HG03521 (cell line): ENCODE measurements around the gene DIPK1B.
"Not testable (repeated sequence)": the region's sequence is repeated elsewhere in the genome, so short reads cannot be mapped to it uniquely, and the experiment has no call there.

Experiments
- ATAC-seq: cut with Tn5 transposase; IDR thresholded peaks from one replicate; pipeline ENCODE4 v1.9.1; 2021; ENCODE audit warnings: mild to moderate bottlenecking, moderate library complexity; ENCODE audit not compliant: unreplicated experiment

DIPK1B gene

DNA sequence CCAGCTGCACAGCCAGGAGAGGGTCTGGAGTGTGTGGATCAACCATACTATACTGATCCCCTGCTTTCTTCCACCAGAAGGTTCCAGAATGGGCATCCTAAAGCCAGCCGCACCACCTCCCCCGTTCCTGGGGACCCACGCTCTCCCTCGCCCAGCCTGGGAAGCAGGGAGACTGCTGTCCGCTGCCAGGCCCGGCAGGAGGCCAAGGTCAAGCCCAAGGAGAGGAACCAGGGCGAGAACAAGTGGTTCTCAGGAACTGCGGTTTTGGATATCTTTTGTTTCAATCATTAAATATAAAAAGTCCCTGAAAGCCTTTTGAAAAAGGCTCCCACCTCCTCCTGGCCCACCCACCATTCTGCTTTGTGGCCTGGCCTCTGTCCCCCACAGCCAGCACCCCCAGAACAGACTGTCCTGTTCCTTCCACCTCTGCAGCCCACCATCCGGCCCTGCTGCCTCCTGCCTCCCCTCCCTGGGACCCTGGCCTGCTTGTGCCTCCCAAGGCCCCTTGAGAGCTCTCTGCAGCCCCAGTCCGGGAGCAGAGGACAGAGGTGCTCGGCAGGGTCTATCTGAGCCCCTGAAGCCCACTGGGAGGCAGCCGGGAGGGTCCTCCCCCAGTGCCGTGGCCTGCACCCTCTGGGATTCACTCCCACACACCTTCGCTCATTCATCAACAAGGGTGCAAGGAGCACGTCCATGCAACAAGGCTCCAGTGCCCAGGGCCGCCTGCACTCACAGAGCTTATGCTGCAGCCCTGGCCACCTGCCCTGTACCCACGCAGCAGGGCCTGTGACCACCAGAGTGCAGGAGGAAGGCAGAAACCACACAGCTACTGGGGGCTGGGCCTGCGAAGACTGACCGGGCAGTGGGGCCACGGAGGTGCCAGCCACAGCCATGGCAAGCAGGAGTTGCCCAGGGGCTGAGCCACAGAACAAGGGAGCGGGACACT, 36.6 kb downstream of the DIPK1B start:
- no peak for ATAC-seq

DNA sequence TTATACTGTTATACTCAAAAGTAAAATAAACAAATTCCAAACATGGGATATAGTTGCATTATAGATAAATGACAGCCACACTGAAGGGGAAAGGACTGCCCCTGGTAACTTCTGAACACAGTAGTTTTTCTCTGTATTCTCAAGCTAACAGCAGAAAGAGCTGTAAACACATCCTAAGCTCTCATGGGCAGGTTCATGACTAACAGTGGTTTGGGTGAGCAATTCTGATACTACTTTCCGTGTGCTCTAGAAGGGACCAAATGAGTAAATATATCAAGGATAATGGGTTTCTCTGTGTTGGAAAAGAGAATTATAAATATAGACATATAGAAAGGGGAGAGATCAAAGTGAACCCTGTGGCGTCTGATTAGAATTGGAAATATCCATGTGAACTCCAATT, 38.2 kb downstream of the DIPK1B start:
- ATAC-seq: no peak

GRCh38 chr9:136751244-136751643, 38.9 kb downstream of the DIPK1B start:
- ATAC-seq: no peak

DNA sequence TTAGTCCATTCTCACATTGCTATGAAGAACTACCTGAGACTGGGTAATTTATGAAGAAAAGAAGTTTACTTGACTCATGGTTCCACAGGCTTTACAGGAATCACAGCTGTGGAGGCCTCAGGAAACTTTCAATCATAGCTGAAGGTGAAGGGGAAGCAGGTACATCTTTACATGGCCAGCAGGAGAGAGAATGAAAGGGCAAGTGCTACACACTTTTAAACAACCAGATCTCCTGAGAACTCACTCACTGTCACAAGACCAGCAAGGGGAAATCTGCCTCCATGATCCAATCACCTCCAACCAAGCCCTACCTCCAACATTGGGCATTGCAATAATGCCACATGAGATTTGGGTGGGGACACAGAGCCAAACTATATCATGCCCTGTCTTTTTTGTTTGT, 39.4 kb downstream of the DIPK1B start:
- no peak for ATAC-seq

DNA sequence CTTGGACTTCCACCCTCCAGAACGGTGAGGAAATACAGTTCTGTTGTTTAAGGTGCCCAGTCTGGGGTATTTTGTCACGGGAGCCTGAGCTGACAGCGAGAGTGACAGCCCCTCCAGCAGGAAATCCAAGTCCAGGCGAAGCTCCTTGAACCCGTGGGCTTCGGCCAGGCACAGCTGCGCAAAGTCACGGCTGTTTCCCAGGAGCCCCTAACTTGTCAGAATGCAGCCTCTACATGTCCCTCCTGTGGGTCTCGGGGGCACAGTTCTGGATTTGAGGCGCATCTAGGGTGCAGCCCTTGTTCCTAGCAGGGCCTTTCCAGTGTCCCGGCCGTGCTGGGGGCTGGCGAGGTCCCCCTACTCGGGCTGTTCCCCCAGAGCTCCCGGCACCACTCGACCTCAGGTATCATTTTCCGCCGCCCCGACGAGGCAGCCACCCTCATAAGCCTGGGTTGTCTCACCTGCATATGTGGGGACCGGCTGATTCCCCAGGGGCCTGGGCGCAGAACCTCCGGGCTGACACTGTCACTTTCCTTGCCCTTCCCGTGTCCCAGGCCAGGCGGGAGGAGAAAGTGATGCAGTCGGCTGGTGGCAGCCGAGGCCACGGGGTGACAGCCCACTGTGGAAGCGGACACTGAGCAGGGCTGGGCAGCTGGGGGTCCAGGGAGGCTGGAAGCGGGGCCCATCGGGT, 41.1 kb downstream of the DIPK1B start:
- no peak for ATAC-seq

- no peak for ATAC-seq
Measured at GRCh38 chr9:136754059-136754572, 41.7 kb downstream of the DIPK1B start.

DNA sequence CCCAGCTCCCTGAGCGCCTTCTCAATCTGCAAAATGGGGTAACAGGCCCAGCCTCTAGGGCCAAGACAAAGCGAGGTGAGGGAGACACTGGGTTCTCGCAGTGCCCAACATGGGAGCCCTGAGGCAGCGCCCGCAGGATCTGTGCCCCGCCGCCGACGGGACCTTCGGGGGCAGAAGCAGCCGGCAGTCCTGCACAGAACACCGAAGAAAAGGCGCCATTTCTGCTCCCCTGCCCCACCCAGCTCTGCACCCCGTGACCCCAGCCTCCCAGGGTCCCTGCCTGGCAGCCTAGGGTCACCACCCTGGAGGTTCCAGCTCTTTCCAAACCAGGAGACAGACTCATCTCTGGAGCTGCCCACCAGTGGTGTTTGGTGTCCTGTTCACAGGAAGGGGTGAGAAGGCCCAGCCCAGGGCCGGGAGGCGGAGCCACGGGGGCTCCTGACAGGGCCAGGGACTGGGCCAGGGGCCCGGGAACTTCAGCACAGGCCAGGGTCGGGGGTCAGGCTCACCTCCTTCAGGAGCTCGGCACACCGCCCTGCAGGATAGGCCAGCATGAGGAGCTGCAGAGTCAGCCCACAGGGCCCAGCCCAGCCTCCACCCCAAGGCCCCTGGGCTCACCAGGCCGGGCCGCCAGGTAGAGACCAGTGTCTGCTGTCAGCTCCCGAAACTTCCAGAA, 42.4 kb downstream of the DIPK1B start:
- no peak for ATAC-seq

DNA sequence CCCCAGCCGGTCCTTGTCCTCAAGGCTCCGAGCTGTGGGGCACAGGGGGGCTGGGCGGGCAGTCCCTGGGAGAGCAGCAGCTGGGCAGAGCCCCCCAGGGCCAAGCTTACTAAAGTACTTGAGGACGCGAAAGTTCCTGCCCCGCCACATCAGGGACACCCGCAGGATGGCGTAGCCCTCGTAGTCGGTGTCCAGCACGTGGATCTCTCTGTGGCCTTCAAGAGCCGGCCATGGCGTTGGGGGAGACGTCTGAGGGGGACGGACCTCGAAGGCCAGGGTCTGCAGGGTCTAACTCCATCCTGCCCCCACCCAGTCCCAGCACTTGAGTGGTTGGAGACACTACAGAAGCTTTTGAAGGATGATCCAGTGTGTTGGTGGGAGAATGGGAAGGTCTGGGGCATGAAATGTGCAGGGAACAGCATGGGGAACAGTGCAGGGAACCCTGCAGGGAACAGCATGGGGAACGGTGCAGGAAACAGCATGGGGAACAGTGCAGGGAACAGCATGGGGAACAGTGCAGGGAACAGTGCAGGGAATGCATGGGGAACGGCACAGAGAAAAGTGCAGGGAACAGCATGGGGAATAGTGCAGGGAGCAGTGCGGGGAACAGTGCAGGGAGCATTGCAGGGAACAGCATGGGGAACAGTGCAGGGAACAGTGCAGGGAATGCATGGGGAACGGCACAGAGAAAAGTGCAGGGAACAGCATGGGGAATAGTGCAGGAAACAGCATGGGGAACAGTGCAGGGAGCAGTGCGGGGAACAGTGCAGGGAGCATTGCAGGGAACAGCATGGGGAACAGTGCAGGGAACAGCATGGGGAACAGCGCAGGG, 43.1 kb downstream of the DIPK1B start:
- not testable (repeated sequence) for ATAC-seq

DNA sequence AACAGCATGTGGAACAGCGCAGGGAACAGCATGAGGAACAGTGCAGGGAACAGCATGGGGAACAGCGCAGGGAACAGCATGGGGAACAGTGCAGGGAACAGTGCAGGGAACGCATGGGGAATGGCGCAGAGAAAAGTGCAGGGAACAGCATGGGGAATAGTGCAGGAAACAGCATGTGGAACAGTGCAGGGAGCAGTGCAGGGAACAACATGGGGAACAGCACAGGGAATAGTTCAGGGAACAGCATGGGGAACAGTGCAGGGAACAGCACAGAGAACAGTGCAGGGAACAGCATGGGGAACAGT, 43.7 kb downstream of the DIPK1B start:
- no peak for ATAC-seq

DNA sequence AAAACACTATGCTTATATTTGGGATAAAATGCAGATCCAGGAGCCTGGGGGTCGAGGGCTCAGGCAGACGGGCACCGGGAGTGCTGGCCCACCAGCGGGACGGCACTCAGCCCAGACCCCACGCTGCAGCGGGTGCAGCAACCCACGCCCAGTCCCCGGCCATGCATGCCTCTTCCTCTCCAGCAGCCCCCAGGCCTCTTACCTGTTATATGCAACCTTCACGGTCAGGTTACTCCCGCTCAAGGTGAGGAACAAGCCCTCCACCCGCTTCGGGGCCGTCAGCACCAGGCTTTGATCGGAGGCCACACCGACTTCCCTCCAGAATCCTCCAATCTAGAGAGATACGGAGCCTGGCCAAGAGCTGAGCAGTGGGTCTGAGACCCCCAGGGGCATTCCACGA, 44.5 kb downstream of the DIPK1B start:
- no peak for ATAC-seq

DNA sequence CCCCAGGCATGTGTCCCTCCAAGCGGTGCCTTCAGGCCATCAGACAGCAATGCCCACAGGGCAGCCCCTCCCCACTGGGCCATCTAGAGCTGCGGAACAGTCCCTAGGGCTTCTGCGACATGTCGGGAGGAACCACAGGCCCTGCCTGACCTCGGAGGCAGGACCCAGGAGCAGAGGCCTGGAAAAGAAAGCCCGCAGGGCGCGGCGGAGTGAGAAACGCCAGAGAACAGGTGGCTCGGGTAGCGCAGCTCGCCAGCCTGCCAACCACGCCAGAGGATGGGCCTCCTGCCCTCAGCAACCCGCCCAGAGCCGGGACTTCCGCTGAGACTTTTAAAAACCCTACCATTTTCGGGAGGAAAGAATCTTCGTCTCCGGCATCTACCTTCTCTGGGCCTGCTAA, 45.0 kb downstream of the DIPK1B start:
- ATAC-seq: no peak

DNA sequence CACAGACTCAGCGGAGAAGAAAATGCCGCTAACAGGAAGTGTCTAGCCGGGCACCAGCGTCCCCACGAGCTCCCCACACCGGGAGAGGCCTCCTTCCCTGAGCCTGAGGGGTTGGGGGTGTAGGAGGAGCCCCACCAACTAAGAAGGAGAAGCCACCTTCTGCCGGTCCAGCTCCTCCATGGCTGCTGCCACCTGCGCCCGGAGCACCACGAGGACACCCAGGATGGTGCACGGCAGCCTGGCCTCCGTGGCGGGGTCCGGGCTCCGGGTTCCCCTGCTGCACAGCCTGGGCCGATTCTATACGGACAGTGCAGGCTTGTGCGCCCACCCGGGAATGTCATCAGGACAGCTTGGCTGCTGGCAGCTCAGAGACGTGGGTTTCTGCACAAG, 45.4 kb downstream of the DIPK1B start:
- no peak for ATAC-seq

DNA sequence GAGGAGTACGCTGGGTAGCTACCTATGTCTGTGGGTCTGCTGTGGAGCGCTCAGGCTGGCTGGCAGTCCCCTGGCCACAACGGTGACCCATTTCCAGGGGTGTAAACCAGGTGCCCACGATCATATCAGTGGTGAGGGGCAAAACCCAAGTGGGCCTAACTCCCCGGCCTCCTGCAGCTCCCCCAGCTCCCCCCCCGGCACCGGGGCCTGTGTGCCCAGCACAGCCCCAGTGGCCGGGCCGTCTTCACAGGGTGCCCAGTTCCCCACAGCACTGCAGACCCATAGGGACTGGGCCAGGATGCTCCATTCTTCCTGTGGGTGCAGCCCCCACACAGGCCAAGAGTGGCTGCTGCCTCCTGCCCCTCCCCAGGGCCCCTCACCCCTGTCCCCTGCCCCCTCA, 46.6 kb downstream of the DIPK1B start:
- no peak for ATAC-seq

GRCh38 chr9:136759436-136760325, 47.3 kb downstream of the DIPK1B start:
- no peak for ATAC-seq

DNA sequence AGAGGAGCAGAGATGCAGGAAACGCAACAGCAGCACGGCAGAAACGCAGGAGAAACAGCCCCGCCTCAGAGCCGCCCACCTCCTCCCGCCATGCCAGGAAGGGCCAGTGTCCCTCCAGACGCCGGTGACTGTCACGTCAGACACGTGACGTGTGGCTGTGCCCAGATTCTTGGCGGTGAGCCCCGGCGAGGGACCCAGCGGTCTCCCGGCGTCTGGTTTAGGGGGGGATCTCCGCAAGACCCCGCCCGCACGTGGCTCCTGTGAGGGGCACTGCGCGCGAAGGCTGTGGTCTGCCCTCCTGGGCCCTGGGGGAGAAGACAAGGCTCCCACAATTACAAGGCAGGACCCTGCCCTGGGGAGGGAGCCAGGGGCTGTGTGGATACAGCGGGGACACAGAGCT, 48.1 kb downstream of the DIPK1B start:
- ATAC-seq: no peak

DNA sequence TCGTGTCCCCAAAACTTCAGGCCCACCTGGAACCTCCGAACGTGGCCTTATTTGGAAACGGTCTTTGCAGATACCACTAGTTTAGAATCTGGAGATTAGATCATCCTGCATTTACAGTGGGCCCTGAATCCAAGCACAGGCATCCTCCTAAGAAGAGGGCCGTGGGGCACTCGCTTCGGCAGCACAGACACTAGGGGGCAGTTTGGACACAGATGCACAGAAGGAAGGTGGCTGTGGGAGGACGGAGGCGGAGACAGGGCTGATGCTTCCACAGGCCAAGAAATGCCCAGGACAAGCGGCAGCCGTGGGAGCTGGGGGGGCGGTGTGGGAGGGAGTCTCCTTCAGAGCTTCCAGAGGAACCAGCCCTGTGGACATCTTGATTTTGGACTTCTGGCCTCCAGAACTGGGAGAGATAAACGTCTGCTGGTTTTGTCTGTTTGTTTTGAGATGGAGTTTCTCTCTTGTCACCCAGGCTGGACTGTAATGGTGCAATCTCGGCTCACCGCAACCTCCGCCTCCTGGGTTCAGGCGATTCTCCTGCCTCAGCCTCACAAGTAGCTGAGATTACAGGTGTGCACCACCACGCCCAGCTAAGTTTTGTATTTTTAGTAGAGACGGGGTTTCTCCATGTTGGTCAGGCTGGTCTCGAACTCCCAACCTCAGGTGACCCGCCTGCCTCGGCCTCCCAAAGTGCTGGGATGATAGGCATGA, 48.6 kb downstream of the DIPK1B start:
- ATAC-seq: not testable (repeated sequence)

- no peak for ATAC-seq
Measured at GRCh38 chr9:136761545-136761981, 49.2 kb downstream of the DIPK1B start.

- ATAC-seq: no peak
Measured at GRCh38 chr9:136762221-136762691, 49.9 kb downstream of the DIPK1B start.
